ENCODE measurements around the gene PRMT7. TPM values are rescaled to one million over a fixed set of nuclear protein-coding genes. Genes with fewer than 3 reads are reported as not detected.

PRMT7 gene
- total and polyA plus RNA-seq, 2 of the 8 experiments (the other 6 are each of a cell fraction or from before 2014, with no cell fraction given), result 48.2 to 49.3 TPM

GRCh38 chr16:68404736-68405345 is 94.0 kb downstream of the PRMT7 start:
- no peak overlapping the region for H3K4me3 ChIP-seq (ENCODE audit: extremely low read depth in 1 of 4, insufficient read depth in 2 of 4, low read depth in 3 of 4, low read length in 4 of 4)
- H3K27me3 ChIP-seq (replicated peaks in 1 of 4; ENCODE audit: control insufficient read depth in 3 of 4, extremely low read depth in 1 of 4, insufficient read depth in 3 of 4, low read length in 3 of 4), result no peaks in the 10 kb centered on the region; a peak in 1 of 7 replicates
- H3K36me3 ChIP-seq (ENCODE audit: control insufficient read depth in 2 of 4, insufficient read depth in 4 of 4, low read length in 3 of 4), result no peaks in the 10 kb centered on the region
- H3K4me1 ChIP-seq (replicated peaks in 1 of 4; ENCODE audit: control insufficient read depth in 3 of 4, insufficient read depth in 4 of 4, low read length in 3 of 4), result peaks cover 0 to 15% (median 6%) of the 10 kb centered on the region in 4 experiments; a peak in 6 of 7 replicates
- H3K27ac ChIP-seq (ENCODE audit: low read depth, low read length), result no peak overlapping the region
- no peak overlapping the region for H2BK20ac ChIP-seq (ENCODE audit: low read length)
- H4K91ac ChIP-seq (replicated peaks; ENCODE audit: insufficient read length, low read length), result no peak overlapping the region
- WGBS, 2 experiments (ENCODE audit: extremely low coverage in 1 of 2, insufficient coverage in 1 of 2, insufficient read length in 1 of 2, insufficient replicate concordance in 2 of 2, low coverage in 1 of 2, low lambda C conversion rate in 2 of 2, missing lambda C conversion rate in 1 of 2), result 70% methylated on average over 8 of the region's 8 CpGs; no CpG with 5 or more reads in 1 of the 2 experiments
- no peak overlapping the region for H2BK12ac ChIP-seq (ENCODE audit: low read depth, low read length)
- no peaks in the 10 kb centered on the region for H3K9me3 ChIP-seq (ENCODE audit: insufficient read depth in 2 of 2, low read depth in 1 of 2, low read length in 1 of 2)
- H2AK5ac ChIP-seq (ENCODE audit: low read depth, low read length), result no peak overlapping the region
- H3K23me2 ChIP-seq (ENCODE audit: low read depth, low read length), result no peaks in the 10 kb centered on the region
- no peak overlapping the region for H2BK5ac ChIP-seq (ENCODE audit: low read depth, low read length)
- no peak overlapping the region for H3K18ac ChIP-seq (ENCODE audit: extremely low read depth, low read length)
- peaks cover 0 to 2% of the 10 kb centered on the region in 2 experiments for H4K20me1 ChIP-seq (replicated peaks in 1 of 2; ENCODE audit: control insufficient read depth in 1 of 2, insufficient read depth in 2 of 2, low read length in 2 of 2)
- no peak overlapping the region for H4K5ac ChIP-seq (ENCODE audit: insufficient read length, low read depth, low read length)
- H2BK120ac ChIP-seq (replicated peaks; ENCODE audit: low read depth, low read length), result no peak overlapping the region
- POLR2A ChIA-PET (ENCODE audit: partially characterized antibody), result interaction anchor here (0.9 to 1.0 kb wide), 2 partner anchors 9 to 15 kb away, joined by 3 read pairs; no protein-coding TSS in a partner anchor
- TF ChIP-seq KDM1A (IDR thresholded peaks at IDR 0.05; ENCODE audit: borderline replicate concordance, low read length) (no peak), ATF3 (IDR thresholded peaks at IDR 0.05; ENCODE audit: insufficient read depth, low read depth, low read length) (no peak), TAF7 (optimal IDR thresholded peaks at IDR 0.05; ENCODE audit: borderline replicate concordance, low read depth, low read length) (no peak)
- H3K14ac ChIP-seq (ENCODE audit: insufficient read length), result no peak overlapping the region
- no peak overlapping the region for H3K4me2 ChIP-seq (ENCODE audit: insufficient read depth in 1 of 2, low read depth in 2 of 2, low read length in 2 of 2)
- DNase-seq (ENCODE audit: low read depth in 1 of 2, low spot score in 2 of 2) (no peak), FAIRE-seq (no peak)
- H3K56ac ChIP-seq (replicated peaks; ENCODE audit: insufficient read length, low read depth, low read length), result no peak overlapping the region
- H2AFZ ChIP-seq (ENCODE audit: low read length), result no peak overlapping the region
- H3K9ac ChIP-seq (replicated peaks in 1 of 4; ENCODE audit: extremely low read depth in 1 of 4, low read depth in 3 of 4, low read length in 3 of 4), result no peak overlapping the region
- H3K79me2 ChIP-seq (ENCODE audit: control insufficient read depth in 1 of 2, insufficient read depth in 2 of 2, low read length in 2 of 2), result no peaks in the 10 kb centered on the region
- no peak overlapping the region for H3K23ac ChIP-seq (ENCODE audit: insufficient read length)
- H3K4ac ChIP-seq (replicated peaks; ENCODE audit: insufficient read length, low read depth, low read length), result no peak overlapping the region
- H4K8ac ChIP-seq (ENCODE audit: extremely low read depth, insufficient read depth, low read length), result no peak overlapping the region
- H2BK15ac ChIP-seq (ENCODE audit: low read length), result no peak overlapping the region
- CTCF ChIA-PET (ENCODE audit: partially characterized antibody), result interaction anchor here (0.6 to 4.1 kb wide), 6 partner anchors 16 to 1341 kb away, joined by 3 to 20 read pairs (median 4); no protein-coding TSS in a partner anchor
- no peaks in the 10 kb centered on the region for H3K79me1 ChIP-seq (ENCODE audit: low read depth, low read length)
